ENCODE results near the gene NINJ2. TPM values are rescaled to one million over a fixed set of nuclear protein-coding genes. Genes with fewer than 3 reads are reported as not detected.

The NINJ2 gene
- total and polyA plus RNA-seq, 9 donors = 3.2 to 6.6 (median 5.1) TPM

DNA sequence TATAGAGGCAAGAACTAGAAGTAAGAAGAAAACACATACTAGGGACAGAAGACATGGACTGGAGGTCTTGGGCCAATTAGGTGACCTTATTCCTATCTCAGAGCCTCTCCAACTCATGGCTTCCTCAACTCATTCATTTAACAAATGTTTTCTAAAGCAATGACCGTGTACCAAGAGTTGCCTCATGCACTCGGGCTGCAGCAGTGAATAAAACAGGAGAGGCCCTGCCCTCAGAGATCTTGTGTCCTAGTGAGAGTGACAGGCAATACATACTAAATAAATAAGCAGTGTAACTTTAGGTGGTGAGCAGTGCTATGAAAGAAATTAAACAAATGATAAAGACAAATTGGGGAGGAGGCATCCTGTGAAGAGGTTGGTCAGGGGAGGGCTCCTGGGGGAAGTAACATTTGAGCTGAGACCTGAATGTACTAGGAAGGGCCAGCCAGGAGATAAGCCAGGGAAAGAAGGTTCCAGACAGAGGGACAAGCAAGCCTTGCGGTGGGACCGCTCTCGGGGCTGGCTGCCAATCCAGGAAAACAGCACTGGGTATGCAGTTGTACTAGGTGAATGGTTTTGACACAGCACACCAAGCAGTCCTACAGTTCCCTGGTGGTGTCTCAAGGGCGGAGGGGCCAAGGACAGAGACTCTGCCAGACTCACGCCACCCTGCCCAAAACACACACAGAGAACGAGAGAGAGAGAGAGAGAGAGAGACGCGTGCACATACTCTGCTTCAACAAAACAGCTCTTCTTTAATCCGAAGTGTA is 1.3 kb downstream of the NINJ2 start:
- Histone ChIP-seq H3K4me1 (ENCODE audit: control insufficient read depth, insufficient read depth, low read length) (peaks cover 13% of the 10 kb centered on the region), H3K4me3 (ENCODE audit: low read length) (no peak overlapping the region), H3K27me3 (ENCODE audit: control insufficient read depth, insufficient read depth, low read length) (peaks cover 2% of the 10 kb centered on the region), H3K36me3 (ENCODE audit: control insufficient read depth, insufficient read depth, low read length) (no peaks in the 10 kb centered on the region), H3K27ac (ENCODE audit: low read length) (peak overlapping the region; percentile 23), H3K9me3 (replicated peaks; ENCODE audit: control insufficient read depth, low read depth, low read length) (no peaks in the 10 kb centered on the region)
- no CpG with 5 or more reads among the region's 11 CpGs for WGBS (ENCODE audit: insufficient coverage)
- no peak for DNase-seq

DNA sequence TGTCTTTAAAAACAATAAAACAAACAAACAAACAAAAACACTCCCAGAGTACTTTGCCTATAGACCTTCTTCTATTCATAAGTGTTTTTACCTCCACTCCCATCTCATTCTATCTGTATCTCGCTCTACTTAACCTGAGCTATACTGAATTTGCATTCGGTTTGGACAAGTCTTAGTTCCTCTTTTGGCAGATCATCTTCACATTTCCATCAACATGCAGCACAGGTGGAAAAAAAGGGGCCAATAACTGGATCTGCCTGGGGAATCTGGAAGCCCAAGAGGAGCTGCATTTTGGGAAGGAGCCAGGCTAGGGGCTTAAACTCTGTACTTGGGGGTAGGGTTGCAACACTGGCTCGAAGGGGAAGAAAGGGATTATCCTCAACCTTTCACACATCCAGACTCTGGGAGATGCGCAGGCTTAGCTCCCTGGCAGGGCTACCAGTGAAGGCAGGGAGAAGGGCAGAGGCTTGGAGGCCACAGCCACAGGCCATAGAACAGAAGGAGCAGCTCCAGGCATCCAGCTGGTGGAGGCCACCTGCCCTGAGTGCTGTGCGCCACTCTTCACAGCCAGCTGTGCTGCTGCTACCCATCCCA is 4.1 kb downstream of the NINJ2 start:
- H3K9me3 ChIP-seq (replicated peaks; ENCODE audit: control insufficient read depth, low read depth, low read length) = no peaks in the 10 kb centered on the region
- no peak overlapping the region for H3K4me3 ChIP-seq (ENCODE audit: low read length)
- H3K36me3 ChIP-seq (ENCODE audit: control insufficient read depth, insufficient read depth, low read length) = no peaks in the 10 kb centered on the region
- H3K27ac ChIP-seq (ENCODE audit: low read length) = no peak overlapping the region
- H3K4me1 ChIP-seq (ENCODE audit: control insufficient read depth, insufficient read depth, low read length) = peaks cover 13% of the 10 kb centered on the region
- H3K27me3 ChIP-seq (ENCODE audit: control insufficient read depth, insufficient read depth, low read length) = no peaks in the 10 kb centered on the region
- WGBS (ENCODE audit: insufficient coverage) = 100% methylated on average over 1 of the region's 5 CpGs
- no peak for DNase-seq

DNA sequence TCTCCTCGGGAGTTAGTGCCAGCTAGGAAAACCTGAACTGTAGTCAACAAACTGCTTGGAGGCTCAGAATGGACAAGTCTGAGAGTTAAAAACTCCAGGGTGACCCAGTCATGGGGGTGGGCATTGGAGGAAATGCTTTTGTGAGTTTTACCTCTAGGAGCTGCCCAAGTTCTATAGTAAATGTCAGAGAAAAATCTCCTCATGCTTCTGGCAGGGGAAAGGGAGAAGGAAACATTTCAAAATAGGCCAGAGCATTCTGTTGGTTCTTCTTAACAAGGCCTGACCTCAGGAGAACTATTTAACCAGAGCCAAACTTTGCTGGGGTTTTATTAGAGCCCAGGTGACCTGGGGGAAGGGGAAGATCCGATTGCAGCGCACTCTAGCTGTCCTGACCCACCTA is 12.3 kb downstream of the NINJ2 start:
- Histone ChIP-seq H3K4me1 (ENCODE audit: control insufficient read depth, insufficient read depth, low read length) (peaks cover 12% of the 10 kb centered on the region), H3K36me3 (ENCODE audit: control insufficient read depth, insufficient read depth, low read length) (no peaks in the 10 kb centered on the region), H3K27me3 (ENCODE audit: control insufficient read depth, insufficient read depth, low read length) (no peaks in the 10 kb centered on the region), H3K4me3 (ENCODE audit: low read length) (no peak overlapping the region), H3K9me3 (replicated peaks; ENCODE audit: control insufficient read depth, low read depth, low read length) (no peaks in the 10 kb centered on the region), H3K27ac (ENCODE audit: low read length) (no peak overlapping the region)
- no peak for DNase-seq
- WGBS (ENCODE audit: insufficient coverage) = 80% methylated on average over 2 of the region's 3 CpGs

GRCh38 chr12:647385-648085 is 15.7 kb downstream of the NINJ2 start:
- Histone ChIP-seq H3K9me3 (replicated peaks; ENCODE audit: control insufficient read depth, low read depth, low read length) (no peaks in the 10 kb centered on the region), H3K27ac (ENCODE audit: low read length) (peak overlapping the region; percentile 86), H3K36me3 (ENCODE audit: control insufficient read depth, insufficient read depth, low read length) (no peaks in the 10 kb centered on the region), H3K4me3 (ENCODE audit: low read length) (no peak overlapping the region), H3K4me1 (ENCODE audit: control insufficient read depth, insufficient read depth, low read length) (peaks cover 37% of the 10 kb centered on the region), H3K27me3 (ENCODE audit: control insufficient read depth, insufficient read depth, low read length) (no peaks in the 10 kb centered on the region)
- WGBS (ENCODE audit: insufficient coverage) = 46% methylated on average over 2 of the region's 7 CpGs
- DNase-seq = no peak

DNA sequence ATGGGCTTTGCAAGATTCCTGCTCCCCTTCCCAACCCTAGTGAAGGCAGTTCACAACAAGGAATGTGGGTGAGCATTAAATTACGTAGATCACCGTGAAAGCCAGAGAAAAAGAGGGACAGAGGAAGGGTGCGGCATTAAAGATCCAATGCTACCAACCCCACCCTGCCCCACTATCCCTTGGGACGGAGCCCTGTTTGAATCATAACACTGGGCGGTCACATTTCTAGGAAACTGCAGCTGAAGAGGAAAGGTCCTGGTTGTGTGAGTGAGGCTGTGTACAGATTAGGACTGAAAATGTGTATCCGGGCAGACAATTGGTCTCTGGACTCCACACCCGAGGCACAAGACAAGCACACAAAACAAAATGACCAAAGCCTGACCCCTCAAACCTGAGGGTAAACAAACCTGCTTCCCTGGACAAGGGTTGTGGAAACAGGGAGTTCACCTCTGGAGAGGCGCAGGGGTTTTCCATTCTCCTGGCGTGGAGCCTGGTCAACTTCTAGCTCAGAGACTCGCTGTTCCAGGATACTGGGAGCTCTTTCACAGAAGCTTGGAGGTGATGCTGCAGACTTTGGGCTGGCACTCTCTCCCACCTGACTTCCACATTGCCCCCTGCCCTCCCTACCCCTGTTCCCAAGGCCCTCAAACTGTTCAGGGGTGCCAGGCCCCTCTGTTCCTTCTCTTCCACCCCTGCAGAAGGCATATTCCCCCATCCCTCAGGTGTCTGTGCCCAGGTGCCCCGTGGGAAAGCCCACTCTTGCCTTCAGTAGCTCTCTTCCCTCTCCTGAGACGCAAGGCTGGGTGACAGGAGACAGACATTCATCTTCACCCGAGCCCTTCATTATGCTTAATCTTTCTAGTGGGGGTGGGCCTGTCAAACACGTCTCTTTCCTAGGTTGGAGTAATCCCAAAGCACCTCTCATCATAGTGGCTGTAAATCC is 16.5 kb downstream of the NINJ2 start:
- H3K4me1 ChIP-seq (ENCODE audit: control insufficient read depth, insufficient read depth, low read length) = peaks cover 38% of the 10 kb centered on the region

GRCh38 chr12:645563-646071 is 17.6 kb downstream of the NINJ2 start:
- peak overlapping the region; percentile 86 for H3K27ac ChIP-seq (ENCODE audit: low read length)
- no peaks in the 10 kb centered on the region for H3K27me3 ChIP-seq (ENCODE audit: control insufficient read depth, insufficient read depth, low read length)
- no peaks in the 10 kb centered on the region for H3K9me3 ChIP-seq (replicated peaks; ENCODE audit: control insufficient read depth, low read depth, low read length)
- WGBS (ENCODE audit: insufficient coverage) = 26% methylated on average over 2 of the region's 8 CpGs
- DNase-seq = peak; percentile 85
- H3K4me3 ChIP-seq (ENCODE audit: low read length) = no peak overlapping the region
- H3K36me3 ChIP-seq (ENCODE audit: control insufficient read depth, insufficient read depth, low read length) = no peaks in the 10 kb centered on the region
- peaks cover 38% of the 10 kb centered on the region for H3K4me1 ChIP-seq (ENCODE audit: control insufficient read depth, insufficient read depth, low read length)

More for the DNA sequence above, 16.5 kb downstream of the NINJ2 start:
- H3K9me3 ChIP-seq (replicated peaks; ENCODE audit: control insufficient read depth, low read depth, low read length) = no peaks in the 10 kb centered on the region
- no peak overlapping the region for H3K4me3 ChIP-seq (ENCODE audit: low read length)
- H3K36me3 ChIP-seq (ENCODE audit: control insufficient read depth, insufficient read depth, low read length) = no peaks in the 10 kb centered on the region
- H3K27me3 ChIP-seq (ENCODE audit: control insufficient read depth, insufficient read depth, low read length) = no peaks in the 10 kb centered on the region
- WGBS (ENCODE audit: insufficient coverage) = 22% methylated on average over 1 of the region's 14 CpGs
- peak overlapping the region; percentile 86 for H3K27ac ChIP-seq (ENCODE audit: low read length)
- DNase-seq = peak; percentile 94

DNA sequence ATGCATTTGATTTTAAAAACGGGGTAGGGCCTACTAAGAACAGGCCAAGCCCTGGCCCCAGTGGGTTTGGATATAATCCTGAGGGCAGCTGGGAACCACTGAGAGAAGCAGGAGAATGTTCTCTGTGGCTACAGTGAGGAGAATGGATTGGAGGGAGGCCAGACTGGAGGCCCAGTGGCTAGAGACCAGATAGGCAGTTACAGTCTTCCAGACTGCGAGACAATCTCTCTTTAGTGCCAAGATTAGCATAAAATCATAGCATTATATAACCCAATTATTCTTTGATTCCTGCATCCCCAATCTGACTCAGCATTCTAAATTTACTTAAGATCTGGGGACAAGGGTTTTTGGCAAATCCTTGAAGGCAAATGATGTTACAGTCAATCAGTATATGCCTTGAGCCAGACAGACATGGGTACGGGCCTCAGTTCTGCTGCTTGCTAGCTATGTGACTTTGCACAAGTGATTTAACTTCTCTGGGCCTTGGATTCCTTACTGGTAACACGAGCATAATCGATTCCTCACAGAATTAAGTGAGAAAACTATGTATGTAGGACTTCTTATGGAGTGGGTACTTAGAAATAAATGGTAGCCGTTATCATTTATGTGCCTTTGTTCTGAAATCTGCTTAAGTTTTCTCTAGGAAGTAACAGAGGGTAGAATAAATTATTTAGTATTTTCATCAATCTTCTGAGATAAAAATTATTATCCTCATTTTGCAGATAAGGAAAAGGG is 18.3 kb downstream of the NINJ2 start:
- H3K27me3 ChIP-seq (ENCODE audit: control insufficient read depth, insufficient read depth, low read length) = no peaks in the 10 kb centered on the region
- H3K9me3 ChIP-seq (replicated peaks; ENCODE audit: control insufficient read depth, low read depth, low read length) = no peaks in the 10 kb centered on the region
- H3K27ac ChIP-seq (ENCODE audit: low read length) = peak overlapping the region; percentile 89
- H3K4me1 ChIP-seq (ENCODE audit: control insufficient read depth, insufficient read depth, low read length) = peaks cover 38% of the 10 kb centered on the region
- DNase-seq = peak; percentile 56
- WGBS (ENCODE audit: insufficient coverage) = 39% methylated on average over 3 of the region's 6 CpGs
- H3K36me3 ChIP-seq (ENCODE audit: control insufficient read depth, insufficient read depth, low read length) = no peaks in the 10 kb centered on the region
- no peak overlapping the region for H3K4me3 ChIP-seq (ENCODE audit: low read length)

- Histone ChIP-seq H3K4me3 (ENCODE audit: low read length) (no peak overlapping the region), H3K27ac (ENCODE audit: low read length) (peak overlapping the region; percentile 89), H3K9me3 (replicated peaks; ENCODE audit: control insufficient read depth, low read depth, low read length) (no peaks in the 10 kb centered on the region), H3K36me3 (ENCODE audit: control insufficient read depth, insufficient read depth, low read length) (no peaks in the 10 kb centered on the region), H3K27me3 (ENCODE audit: control insufficient read depth, insufficient read depth, low read length) (no peaks in the 10 kb centered on the region), H3K4me1 (ENCODE audit: control insufficient read depth, insufficient read depth, low read length) (peaks cover 41% of the 10 kb centered on the region)
- WGBS (ENCODE audit: insufficient coverage) = no CpG with 5 or more reads among the region's 6 CpGs
- no peak for DNase-seq
These were observed 19.0 kb downstream of the NINJ2 start for GRCh38 chr12:644303-644639.

Data from muscle of leg (tissue), 11 donors.